ENCODE measurements around the gene UQCC2.

UQCC2 gene

GRCh38 chr6:33705268-33705885 lies 6.1 kb downstream of the UQCC2 start:
- no peak for DNase-seq

- DNase-seq: no peak
Observed at GRCh38 chr6:33704215-33705066, 7.1 kb downstream of the UQCC2 start.

GRCh38 chr6:33702345-33702977 lies 9.0 kb downstream of the UQCC2 start:
- no peak for DNase-seq

- no peak for DNase-seq
Observed at GRCh38 chr6:33700391-33701050, 11.0 kb downstream of the UQCC2 start.

GRCh38 chr6:33699739-33700138 lies 11.8 kb downstream of the UQCC2 start:
- no peak for DNase-seq

- DNase-seq: no peak
Observed at GRCh38 chr6:33699131-33699530, 12.4 kb downstream of the UQCC2 start.

- no peak for DNase-seq
Observed at GRCh38 chr6:33698494-33698893, 13.0 kb downstream of the UQCC2 start.

- no peak for DNase-seq
Observed at GRCh38 chr6:33697845-33698244, 13.7 kb downstream of the UQCC2 start.

GRCh38 chr6:33696548-33697518 lies 14.7 kb downstream of the UQCC2 start:
- no peak for DNase-seq

- DNase-seq: no peak
Observed at GRCh38 chr6:33696076-33696475, 15.4 kb downstream of the UQCC2 start.

GRCh38 chr6:33695451-33695887 lies 16.0 kb downstream of the UQCC2 start:
- no peak for DNase-seq

GRCh38 chr6:33694977-33695376 lies 16.5 kb downstream of the UQCC2 start:
- DNase-seq: no peak

GRCh38 chr6:33694401-33694931 lies 17.0 kb downstream of the UQCC2 start:
- DNase-seq: no peak

- no peak for DNase-seq
Observed at GRCh38 chr6:33693186-33694105, 18.1 kb downstream of the UQCC2 start.

GRCh38 chr6:33692760-33693158 lies 18.7 kb downstream of the UQCC2 start:
- no peak for DNase-seq

- no peak for DNase-seq
Observed at GRCh38 chr6:33692078-33692759, 19.3 kb downstream of the UQCC2 start.

GRCh38 chr6:33691456-33692077 lies 19.9 kb downstream of the UQCC2 start:
- no peak for DNase-seq

GRCh38 chr6:33690766-33691165 lies 20.7 kb downstream of the UQCC2 start:
- DNase-seq: no peak

GRCh38 chr6:33689879-33690278 lies 21.6 kb downstream of the UQCC2 start:
- no peak for DNase-seq

GRCh38 chr6:33689148-33689494 lies 22.4 kb downstream of the UQCC2 start:
- no peak for DNase-seq

Measured in right forelimb (tissue), 1 donor.